Activated naive CD8-positive, alpha-beta T cell treated with anti-CD3 and anti-CD28 coated beads for 36 hours (primary cell): ENCODE measurements around the gene NVL. TPM values are rescaled to one million over a fixed set of nuclear protein-coding genes. Genes with fewer than 3 reads are reported as not detected.
"Not testable (repeated sequence)": the region's sequence is repeated elsewhere in the genome, so short reads cannot be mapped to it uniquely, and the experiment has no call there.

Source experiments
- DNase-seq: peaks from one replicate; pipeline ENCODE4 v3.0.0; 2021
- H3K27ac Mint-ChIP-seq: one replicate; pipeline ENCODE4 v1.8.0; 2022; ENCODE audit warnings: mild to moderate bottlenecking, moderate library complexity, mixed read lengths
- H3K27me3 Mint-ChIP-seq: one replicate; pipeline ENCODE4 v1.8.0; 2022; ENCODE audit warnings: mild to moderate bottlenecking, mixed read lengths
- H3K36me3 Mint-ChIP-seq: one replicate; pipeline ENCODE4 v1.8.0; 2021; ENCODE audit warnings: mild to moderate bottlenecking, mixed read lengths
- H3K4me1 Mint-ChIP-seq: one replicate; pipeline ENCODE4 v1.8.0; 2021; ENCODE audit warnings: mixed read lengths
- H3K4me3 Mint-ChIP-seq: one replicate; pipeline ENCODE4 v1.8.0; 2022; ENCODE audit warnings: mild to moderate bottlenecking, moderate library complexity, mixed read lengths
- H3K9me3 Mint-ChIP-seq: one replicate; pipeline ENCODE4 v1.8.0; 2022; ENCODE audit warnings: mixed read lengths
- total RNA-seq, 2 experiments: library from RNA; stranded (reverse); gene quantifications; one replicate each; pipeline ENCODE4 v1.2.3, GENCODE V29; 2021

NVL gene
- total RNA-seq, 2 experiments from 2014 or later, result 41.6 to 45.2 TPM

GRCh38 chr1:224312025-224312424, 17.9 kb downstream of the NVL start:
- peaks cover 2% of the 10 kb centered on the region for H3K4me1 Mint-ChIP-seq
- no peaks in the 10 kb centered on the region for H3K27me3 Mint-ChIP-seq
- no peak overlapping the region for H3K4me3 Mint-ChIP-seq
- H3K9me3 Mint-ChIP-seq, result no peaks in the 10 kb centered on the region
- no peak overlapping the region for H3K27ac Mint-ChIP-seq
- DNase-seq, result no peak
- H3K36me3 Mint-ChIP-seq, result peaks cover 24% of the 10 kb centered on the region

GRCh38 chr1:224311503-224311902, 18.5 kb downstream of the NVL start:
- H3K27ac Mint-ChIP-seq, DNase-seq, H3K4me1 Mint-ChIP-seq, H3K27me3 Mint-ChIP-seq, H3K9me3 Mint-ChIP-seq, H3K4me3 Mint-ChIP-seq: not testable (repeated sequence)
- H3K36me3 Mint-ChIP-seq, result peaks cover 24% of the 10 kb centered on the region

GRCh38 chr1:224308064-224308463, 21.9 kb downstream of the NVL start:
- no peaks in the 10 kb centered on the region for H3K9me3 Mint-ChIP-seq
- no peak overlapping the region for H3K4me3 Mint-ChIP-seq
- H3K36me3 Mint-ChIP-seq, result peaks cover 24% of the 10 kb centered on the region
- no peaks in the 10 kb centered on the region for H3K27me3 Mint-ChIP-seq
- no peak for DNase-seq
- no peaks in the 10 kb centered on the region for H3K4me1 Mint-ChIP-seq
- no peak overlapping the region for H3K27ac Mint-ChIP-seq

GRCh38 chr1:224304767-224305166, 25.2 kb downstream of the NVL start:
- H3K36me3 Mint-ChIP-seq, result peaks cover 20% of the 10 kb centered on the region
- DNase-seq, result no peak
- no peaks in the 10 kb centered on the region for H3K9me3 Mint-ChIP-seq
- no peaks in the 10 kb centered on the region for H3K4me1 Mint-ChIP-seq
- no peak overlapping the region for H3K4me3 Mint-ChIP-seq
- H3K27ac Mint-ChIP-seq, result no peak overlapping the region
- no peaks in the 10 kb centered on the region for H3K27me3 Mint-ChIP-seq

GRCh38 chr1:224302947-224303346, 27.0 kb downstream of the NVL start:
- no peak overlapping the region for H3K27ac Mint-ChIP-seq
- no peak overlapping the region for H3K4me3 Mint-ChIP-seq
- DNase-seq, result no peak
- no peaks in the 10 kb centered on the region for H3K4me1 Mint-ChIP-seq
- H3K9me3 Mint-ChIP-seq, result no peaks in the 10 kb centered on the region
- no peaks in the 10 kb centered on the region for H3K27me3 Mint-ChIP-seq
- H3K36me3 Mint-ChIP-seq, result peaks cover 19% of the 10 kb centered on the region

GRCh38 chr1:224301391-224301790, 28.6 kb downstream of the NVL start:
- DNase-seq, result no peak
- no peaks in the 10 kb centered on the region for H3K9me3 Mint-ChIP-seq
- H3K4me3 Mint-ChIP-seq, result no peak overlapping the region
- peaks cover 13% of the 10 kb centered on the region for H3K36me3 Mint-ChIP-seq
- no peaks in the 10 kb centered on the region for H3K27me3 Mint-ChIP-seq
- H3K27ac Mint-ChIP-seq, result no peak overlapping the region
- no peaks in the 10 kb centered on the region for H3K4me1 Mint-ChIP-seq

- no peak overlapping the region for H3K27ac Mint-ChIP-seq
Observed at GRCh38 chr1:224300346-224300745, 29.6 kb downstream of the NVL start.

GRCh38 chr1:224298346-224299330, 31.3 kb downstream of the NVL start:
- H3K9me3 Mint-ChIP-seq, result no peaks in the 10 kb centered on the region
- H3K27ac Mint-ChIP-seq, result no peak overlapping the region
- no peaks in the 10 kb centered on the region for H3K4me1 Mint-ChIP-seq
- no peaks in the 10 kb centered on the region for H3K27me3 Mint-ChIP-seq
- H3K36me3 Mint-ChIP-seq, result peaks cover 25% of the 10 kb centered on the region
- no peak overlapping the region for H3K4me3 Mint-ChIP-seq
- DNase-seq, result no peak

More at GRCh38 chr1:224300346-224300745, 29.6 kb downstream of the NVL start:
- no peaks in the 10 kb centered on the region for H3K4me1 Mint-ChIP-seq
- H3K9me3 Mint-ChIP-seq, result no peaks in the 10 kb centered on the region
- DNase-seq, result no peak
- no peaks in the 10 kb centered on the region for H3K27me3 Mint-ChIP-seq
- no peak overlapping the region for H3K4me3 Mint-ChIP-seq
- H3K36me3 Mint-ChIP-seq, result peaks cover 19% of the 10 kb centered on the region

GRCh38 chr1:224294775-224295174, 35.2 kb downstream of the NVL start:
- H3K4me3 Mint-ChIP-seq, result no peak overlapping the region
- peaks cover 18% of the 10 kb centered on the region for H3K36me3 Mint-ChIP-seq
- no peaks in the 10 kb centered on the region for H3K4me1 Mint-ChIP-seq
- DNase-seq, result no peak
- no peaks in the 10 kb centered on the region for H3K27me3 Mint-ChIP-seq
- H3K9me3 Mint-ChIP-seq, result no peaks in the 10 kb centered on the region
- no peak overlapping the region for H3K27ac Mint-ChIP-seq

GRCh38 chr1:224292419-224292818, 37.6 kb downstream of the NVL start:
- no peaks in the 10 kb centered on the region for H3K4me1 Mint-ChIP-seq
- DNase-seq, result no peak
- H3K36me3 Mint-ChIP-seq, result peaks cover 13% of the 10 kb centered on the region
- no peak overlapping the region for H3K27ac Mint-ChIP-seq
- no peaks in the 10 kb centered on the region for H3K9me3 Mint-ChIP-seq
- no peak overlapping the region for H3K4me3 Mint-ChIP-seq
- no peaks in the 10 kb centered on the region for H3K27me3 Mint-ChIP-seq

GRCh38 chr1:224289396-224289795, 40.6 kb downstream of the NVL start:
- Mint-ChIP-seq H3K27ac (no peak overlapping the region), H3K4me3 (no peak overlapping the region), H3K9me3 (no peaks in the 10 kb centered on the region), H3K36me3 (peaks cover 9% of the 10 kb centered on the region), H3K27me3 (no peaks in the 10 kb centered on the region), H3K4me1 (no peaks in the 10 kb centered on the region)
- no peak for DNase-seq

GRCh38 chr1:224287714-224288113, 42.3 kb downstream of the NVL start:
- Mint-ChIP-seq H3K4me1 (no peaks in the 10 kb centered on the region), H3K27me3 (no peaks in the 10 kb centered on the region), H3K36me3 (peaks cover 6% of the 10 kb centered on the region), H3K27ac (no peak overlapping the region), H3K9me3 (no peaks in the 10 kb centered on the region), H3K4me3 (no peak overlapping the region)
- DNase-seq, result no peak

GRCh38 chr1:224282140-224282539, 47.8 kb downstream of the NVL start:
- Mint-ChIP-seq H3K27ac (no peak overlapping the region), H3K36me3 (peaks cover 8% of the 10 kb centered on the region), H3K4me1 (no peaks in the 10 kb centered on the region), H3K9me3 (no peaks in the 10 kb centered on the region), H3K27me3 (no peaks in the 10 kb centered on the region), H3K4me3 (no peak overlapping the region)
- DNase-seq, result no peak

GRCh38 chr1:224276771-224277487, 53.0 kb downstream of the NVL start:
- no peaks in the 10 kb centered on the region for H3K9me3 Mint-ChIP-seq
- no peaks in the 10 kb centered on the region for H3K27me3 Mint-ChIP-seq
- H3K4me1 Mint-ChIP-seq, result no peaks in the 10 kb centered on the region
- DNase-seq, result no peak
- peaks cover 10% of the 10 kb centered on the region for H3K36me3 Mint-ChIP-seq
- H3K27ac Mint-ChIP-seq, result no peak overlapping the region
- H3K4me3 Mint-ChIP-seq, result no peak overlapping the region

- no peak overlapping the region for H3K27ac Mint-ChIP-seq
- H3K9me3 Mint-ChIP-seq, result no peaks in the 10 kb centered on the region
- H3K4me3 Mint-ChIP-seq, result no peak overlapping the region
- H3K27me3 Mint-ChIP-seq, result no peaks in the 10 kb centered on the region
- H3K4me1 Mint-ChIP-seq, result no peaks in the 10 kb centered on the region
- DNase-seq, result no peak
- peaks cover 11% of the 10 kb centered on the region for H3K36me3 Mint-ChIP-seq
Observed at GRCh38 chr1:224274970-224275626, 54.9 kb downstream of the NVL start.
